Body of pancreas (tissue), 4 donors: Measurements from ENCODE around the gene RBFOX2.

Experiments
- POLR2A ChIP-seq, 3 donors: fragments of 450-650 bp; IDR thresholded peaks; one replicate each; pipeline ENCODE4 v1.6.1; 2016; ENCODE audit warnings: antibody characterized with exemption in 3 of 3, mild to moderate bottlenecking in 2 of 3
- TF ChIP-seq, protein P1 (sequence below), 7 experiments: fragments of 450-650 bp in 4 of 7; fragments of 200-600 bp in 3 of 7; sonication (generic) in 3 of 7; IDR thresholded peaks; one replicate each; pipeline ENCODE4 v1.5.1; 2016 to 2019; ENCODE audit warnings: antibody characterized with exemption in 7 of 7

DNA sequence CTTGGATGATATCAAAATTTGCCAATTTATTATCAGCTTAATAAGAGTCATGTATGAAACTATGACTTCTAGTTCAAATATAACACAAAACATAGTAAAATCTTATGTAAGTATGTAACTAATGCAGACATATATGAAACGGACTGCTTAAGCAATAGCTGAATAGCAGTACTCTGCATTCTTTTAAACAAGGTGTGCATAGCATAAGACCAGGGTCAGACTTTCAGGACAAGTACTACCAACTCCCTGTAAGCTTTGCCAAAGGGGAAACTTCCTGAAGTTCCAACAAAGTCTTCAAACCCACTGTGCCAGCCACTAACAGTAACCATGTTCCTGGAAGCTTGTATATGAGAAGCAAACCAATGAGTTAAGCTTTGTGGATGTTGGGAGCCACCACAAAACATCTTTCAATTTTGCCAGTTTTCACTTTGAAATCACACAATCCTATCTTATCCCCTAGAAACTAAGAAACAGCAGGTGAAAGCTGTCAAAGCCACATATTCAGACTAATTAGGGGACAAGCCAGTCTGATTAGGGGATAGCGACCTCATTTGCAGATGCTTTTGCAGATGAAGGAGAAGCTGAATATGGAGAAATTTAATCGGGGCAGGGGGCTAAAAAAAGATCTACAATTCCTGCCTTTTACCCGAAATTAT lies 13.3 kb downstream of the RBFOX2 start:
- TF ChIP-seq, protein P1, sequence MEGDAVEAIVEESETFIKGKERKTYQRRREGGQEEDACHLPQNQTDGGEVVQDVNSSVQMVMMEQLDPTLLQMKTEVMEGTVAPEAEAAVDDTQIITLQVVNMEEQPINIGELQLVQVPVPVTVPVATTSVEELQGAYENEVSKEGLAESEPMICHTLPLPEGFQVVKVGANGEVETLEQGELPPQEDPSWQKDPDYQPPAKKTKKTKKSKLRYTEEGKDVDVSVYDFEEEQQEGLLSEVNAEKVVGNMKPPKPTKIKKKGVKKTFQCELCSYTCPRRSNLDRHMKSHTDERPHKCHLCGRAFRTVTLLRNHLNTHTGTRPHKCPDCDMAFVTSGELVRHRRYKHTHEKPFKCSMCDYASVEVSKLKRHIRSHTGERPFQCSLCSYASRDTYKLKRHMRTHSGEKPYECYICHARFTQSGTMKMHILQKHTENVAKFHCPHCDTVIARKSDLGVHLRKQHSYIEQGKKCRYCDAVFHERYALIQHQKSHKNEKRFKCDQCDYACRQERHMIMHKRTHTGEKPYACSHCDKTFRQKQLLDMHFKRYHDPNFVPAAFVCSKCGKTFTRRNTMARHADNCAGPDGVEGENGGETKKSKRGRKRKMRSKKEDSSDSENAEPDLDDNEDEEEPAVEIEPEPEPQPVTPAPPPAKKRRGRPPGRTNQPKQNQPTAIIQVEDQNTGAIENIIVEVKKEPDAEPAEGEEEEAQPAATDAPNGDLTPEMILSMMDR (IDR thresholded peaks at IDR 0.05): no peak
- no peak for TF ChIP-seq POLR2A (IDR thresholded peaks at IDR 0.05)
